Activated T-cell treated with anti-CD3 and anti-CD28 coated beads, Interleukin-2, amount 50 U/mL, for 48 hours (primary cell): ENCODE measurements around the gene IL2RG.

Experiments
- DNase-seq, 2 experiments: peaks; one replicate each; pipeline ENCODE4 v3.0.0-alpha.2; 2020

IL2RG gene

GRCh38 chrX:71067712-71068043 is 43.7 kb downstream of the IL2RG start:
- DNase-seq: no peak

GRCh38 chrX:71067089-71067488 is 44.3 kb downstream of the IL2RG start:
- DNase-seq: no peak

GRCh38 chrX:71060127-71060526 is 51.2 kb downstream of the IL2RG start:
- DNase-seq: no peak

DNA sequence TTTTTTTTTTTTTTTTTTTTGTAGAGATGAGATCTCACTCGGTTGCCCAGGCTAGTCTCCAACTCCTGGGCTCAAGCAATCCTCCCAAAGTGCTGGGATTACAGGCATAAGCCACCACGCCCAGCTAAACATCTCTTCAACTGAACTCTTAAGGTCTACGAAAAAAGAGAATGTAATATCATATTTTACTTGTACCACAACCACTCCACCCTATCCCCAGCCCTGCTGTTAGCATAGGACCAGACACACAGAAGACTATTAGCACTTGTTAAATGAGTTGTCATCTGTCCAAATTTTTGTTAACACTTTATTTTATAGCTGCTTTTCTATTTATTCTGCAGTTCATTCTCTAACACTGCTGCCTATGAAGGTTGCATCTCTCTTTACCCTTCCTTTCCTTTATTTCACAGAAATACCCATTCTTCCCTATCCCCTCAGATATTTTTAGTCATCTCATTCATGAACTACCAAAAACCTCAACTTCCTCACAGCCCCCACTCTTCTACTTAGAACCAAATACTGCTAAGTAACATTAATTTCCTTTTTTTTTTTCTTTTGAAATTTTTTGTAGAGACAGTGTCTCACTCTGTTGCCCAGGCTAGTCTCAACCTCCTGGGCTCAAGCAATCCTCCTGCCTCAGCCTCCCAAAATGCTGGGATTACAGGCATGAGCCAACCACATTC is 53.4 kb downstream of the IL2RG start:
- DNase-seq: no peak
